ENCODE results near the gene PREP. TPM values are rescaled to one million over a fixed set of nuclear protein-coding genes. Genes with fewer than 3 reads are reported as not detected.

Gene PREP
- total and polyA plus RNA-seq, 12 donors, result 11.7 to 37.1 (median 17.7) TPM

DNA sequence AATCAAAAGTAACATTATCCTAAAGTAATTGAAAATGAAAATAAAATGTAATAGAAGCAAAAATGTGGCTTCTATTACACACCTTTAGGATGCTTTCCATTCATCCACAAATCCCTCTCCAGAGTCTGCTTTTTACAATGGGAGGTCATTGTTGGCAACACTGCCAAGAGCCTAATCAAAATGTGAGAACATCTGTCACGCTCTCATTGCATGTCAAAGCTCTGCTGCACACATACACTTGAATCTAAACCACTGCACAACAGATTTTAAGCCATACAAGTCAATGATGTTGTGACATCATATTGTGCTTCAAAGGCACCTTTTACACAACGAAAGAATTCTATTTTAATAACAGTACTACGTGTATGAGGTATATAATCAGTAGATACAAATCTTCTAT lies 82.1 kb downstream of the PREP start:
- WGBS, 4 donors, result 97 to 99% (median 98%) methylated on average over 3 of the region's 3 CpGs
- H3K27ac ChIP-seq, result no peak overlapping the region
- DNase-seq, result no peak
- no peaks in the 10 kb centered on the region for H3K4me1 ChIP-seq (replicated peaks in 1 of 2)
- H3K4me3 ChIP-seq, result no peak overlapping the region
- intact Hi-C loops (cut with DNase I), result no loop called here
- peaks cover 0 to 11% of the 10 kb centered on the region in 2 donors for H3K36me3 ChIP-seq (replicated peaks in 1 of 2)
- no peak for TF ChIP-seq POLR2A (IDR thresholded peaks at IDR 0.05)
- TF ChIP-seq, protein P1, sequence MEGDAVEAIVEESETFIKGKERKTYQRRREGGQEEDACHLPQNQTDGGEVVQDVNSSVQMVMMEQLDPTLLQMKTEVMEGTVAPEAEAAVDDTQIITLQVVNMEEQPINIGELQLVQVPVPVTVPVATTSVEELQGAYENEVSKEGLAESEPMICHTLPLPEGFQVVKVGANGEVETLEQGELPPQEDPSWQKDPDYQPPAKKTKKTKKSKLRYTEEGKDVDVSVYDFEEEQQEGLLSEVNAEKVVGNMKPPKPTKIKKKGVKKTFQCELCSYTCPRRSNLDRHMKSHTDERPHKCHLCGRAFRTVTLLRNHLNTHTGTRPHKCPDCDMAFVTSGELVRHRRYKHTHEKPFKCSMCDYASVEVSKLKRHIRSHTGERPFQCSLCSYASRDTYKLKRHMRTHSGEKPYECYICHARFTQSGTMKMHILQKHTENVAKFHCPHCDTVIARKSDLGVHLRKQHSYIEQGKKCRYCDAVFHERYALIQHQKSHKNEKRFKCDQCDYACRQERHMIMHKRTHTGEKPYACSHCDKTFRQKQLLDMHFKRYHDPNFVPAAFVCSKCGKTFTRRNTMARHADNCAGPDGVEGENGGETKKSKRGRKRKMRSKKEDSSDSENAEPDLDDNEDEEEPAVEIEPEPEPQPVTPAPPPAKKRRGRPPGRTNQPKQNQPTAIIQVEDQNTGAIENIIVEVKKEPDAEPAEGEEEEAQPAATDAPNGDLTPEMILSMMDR (IDR thresholded peaks at IDR 0.05), result no peak
- no peaks in the 10 kb centered on the region for H3K27me3 ChIP-seq
- H3K9me3 ChIP-seq (replicated peaks in 1 of 3), result no peaks in the 10 kb centered on the region

DNA sequence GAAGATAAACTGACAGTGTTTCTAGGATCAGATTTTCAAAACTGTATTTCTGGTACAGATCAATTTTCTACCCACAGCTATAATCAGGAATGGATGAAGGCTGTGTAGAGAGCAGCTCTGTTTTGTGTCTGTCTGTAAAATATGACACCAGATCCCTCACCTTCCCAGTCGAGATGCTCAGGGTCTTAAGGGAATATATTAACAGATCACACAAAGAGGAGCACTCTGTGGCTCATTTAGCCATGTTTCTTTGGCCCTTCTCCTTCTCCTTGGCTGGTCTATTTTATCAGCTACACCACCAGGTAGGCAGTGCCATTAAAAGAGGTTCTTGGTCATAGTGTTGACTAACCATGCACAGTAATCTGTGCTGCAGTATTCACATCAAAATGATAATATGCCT lies 82.6 kb downstream of the PREP start:
- TF ChIP-seq, protein P1 (IDR thresholded peaks at IDR 0.05), result no peak
- no peak for TF ChIP-seq POLR2A (IDR thresholded peaks at IDR 0.05)
- Histone ChIP-seq H3K36me3 (replicated peaks in 1 of 2) (peaks cover 0 to 11% of the 10 kb centered on the region in 2 donors), H3K4me3 (no peak overlapping the region), H3K27me3 (no peaks in the 10 kb centered on the region), H3K9me3 (replicated peaks in 1 of 3) (no peaks in the 10 kb centered on the region), H3K4me1 (replicated peaks in 1 of 2) (no peaks in the 10 kb centered on the region), H3K27ac (no peak overlapping the region)
- 57 to 78% (median 71%) methylated on average over 1 of the region's 1 CpG for WGBS, 4 donors
- DNase-seq, result no peak
- intact Hi-C loops (cut with DNase I), result no loop called here

DNA sequence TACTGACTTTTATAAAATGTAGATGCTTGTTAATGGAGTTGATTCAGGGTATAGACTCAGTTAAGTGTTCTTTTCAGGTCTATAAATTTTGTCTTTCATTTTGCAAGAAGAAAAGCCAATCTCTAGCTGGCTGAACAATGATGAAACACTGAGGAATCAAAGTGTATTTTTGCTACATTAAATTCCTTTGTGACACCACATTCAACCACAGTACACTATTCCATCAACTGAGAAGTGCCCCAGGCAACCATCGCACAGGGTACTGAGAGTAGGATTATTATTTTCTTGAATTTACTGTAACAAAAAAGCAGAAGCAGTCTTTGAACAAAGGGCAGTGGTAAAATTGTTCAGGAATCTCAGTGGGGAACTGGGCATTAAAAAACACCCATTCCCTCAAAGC lies 83.6 kb downstream of the PREP start:
- Histone ChIP-seq H3K27me3 (no peaks in the 10 kb centered on the region), H3K4me3 (no peak overlapping the region), H3K4me1 (replicated peaks in 1 of 2) (no peaks in the 10 kb centered on the region), H3K9me3 (replicated peaks in 1 of 3) (no peaks in the 10 kb centered on the region), H3K36me3 (replicated peaks in 1 of 2) (peaks cover 0 to 11% of the 10 kb centered on the region in 2 donors), H3K27ac (no peak overlapping the region)
- 91 to 100% (median 97%) methylated on average over 1 of the region's 1 CpG for WGBS, 4 donors
- DNase-seq, result no peak
- TF ChIP-seq, protein P1 (IDR thresholded peaks at IDR 0.05), result no peak
- no peak for TF ChIP-seq POLR2A (IDR thresholded peaks at IDR 0.05)
- intact Hi-C loops (cut with DNase I), result no loop called here

DNA sequence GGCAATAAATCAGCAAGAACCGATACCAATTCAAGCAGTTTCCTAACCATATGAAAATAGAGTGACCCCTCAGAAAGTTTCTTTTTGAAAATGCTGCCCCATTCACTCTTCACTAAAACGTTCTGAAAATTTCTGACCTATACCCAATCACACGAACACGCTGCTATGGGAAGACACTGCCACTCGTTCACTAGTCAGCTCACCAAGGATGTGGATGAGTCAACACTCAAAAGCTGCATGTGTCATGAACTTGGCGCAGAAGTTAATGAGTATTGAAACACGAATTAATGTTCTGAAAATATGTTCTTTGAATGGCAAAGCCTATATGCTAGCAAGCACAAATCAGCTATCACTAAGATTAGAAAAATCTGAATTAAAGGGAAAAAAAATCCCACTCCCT lies 84.2 kb downstream of the PREP start:
- H3K4me1 ChIP-seq (replicated peaks in 1 of 2), result no peaks in the 10 kb centered on the region
- TF ChIP-seq, protein P1 (IDR thresholded peaks at IDR 0.05), result no peak
- no peak for TF ChIP-seq POLR2A (IDR thresholded peaks at IDR 0.05)
- intact Hi-C loops (cut with DNase I), result no loop called here
- peaks cover 0 to 11% of the 10 kb centered on the region in 2 donors for H3K36me3 ChIP-seq (replicated peaks in 1 of 2)
- no peaks in the 10 kb centered on the region for H3K27me3 ChIP-seq
- no peak overlapping the region for H3K27ac ChIP-seq
- DNase-seq, result no peak
- no peak overlapping the region for H3K4me3 ChIP-seq
- H3K9me3 ChIP-seq (replicated peaks in 1 of 3), result no peaks in the 10 kb centered on the region
- WGBS, 4 donors, result 72 to 79% (median 73%) methylated on average over 7 of the region's 7 CpGs
